ENCODE results near the gene TMEM165.

Gene TMEM165

GRCh38 chr4:55458164-55458563 is 62.4 kb downstream of the TMEM165 start:
- DNase-seq (ENCODE audit: low read depth in 2 of 2), result no peak

DNA sequence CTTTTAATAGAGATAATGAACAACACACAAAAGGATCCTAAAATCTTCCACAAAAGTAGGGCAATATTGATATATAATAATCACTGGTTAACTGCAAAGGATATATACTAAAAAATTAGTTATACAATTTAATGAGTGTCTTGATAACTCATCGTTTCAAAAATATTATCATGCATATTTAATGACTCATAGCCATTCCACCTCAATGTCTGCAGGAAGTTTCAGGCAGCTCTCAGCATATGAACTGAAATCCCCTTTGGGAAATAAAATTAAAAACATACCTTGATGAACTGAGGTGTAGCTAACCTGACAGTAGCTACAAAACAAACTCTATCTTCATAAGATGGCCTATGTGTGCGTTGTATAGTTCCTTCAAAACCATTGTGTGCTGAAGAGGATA is 62.9 kb downstream of the TMEM165 start:
- DNase-seq (ENCODE audit: low read depth in 2 of 2), result no peak

GRCh38 chr4:55466001-55466400 is 70.2 kb downstream of the TMEM165 start:
- DNase-seq (ENCODE audit: low read depth in 2 of 2), result no peak

DNA sequence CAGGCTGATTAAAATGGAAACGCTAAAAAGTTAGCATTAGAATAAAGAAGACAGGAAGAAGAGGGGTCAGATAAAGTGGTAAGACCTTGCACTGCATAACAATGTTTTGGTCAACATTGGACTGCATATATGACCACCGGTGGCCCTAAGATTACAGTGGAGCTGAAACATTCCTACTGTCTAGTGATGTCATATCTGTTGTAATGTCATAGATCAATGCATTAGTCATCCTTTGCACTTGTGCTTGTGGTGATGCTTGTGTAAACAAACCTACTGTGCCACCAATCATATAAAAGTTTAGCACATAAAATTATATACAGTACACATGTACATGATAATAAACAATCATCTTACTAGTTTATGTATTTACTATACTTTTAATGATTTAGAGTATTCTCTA is 73.0 kb downstream of the TMEM165 start:
- DNase-seq (ENCODE audit: low read depth in 2 of 2), result no peak

DNA sequence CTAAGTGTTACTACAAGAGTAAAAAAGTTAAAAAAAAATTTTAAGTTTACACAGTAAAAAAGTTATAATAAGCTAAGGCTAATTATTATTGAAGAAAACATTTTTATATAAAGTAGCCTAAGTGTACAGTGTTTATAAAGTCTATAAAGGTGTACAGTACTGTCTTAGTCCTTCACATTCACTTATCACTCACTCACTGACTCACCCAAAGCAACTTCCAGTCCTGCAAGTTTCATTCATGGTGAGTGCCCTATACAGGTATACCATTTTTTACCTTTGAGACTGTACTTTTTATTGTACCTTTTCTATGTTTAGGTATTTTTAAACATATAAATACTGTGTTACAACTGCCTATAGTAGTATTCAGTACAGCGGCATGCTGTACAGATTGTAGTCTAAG is 74.2 kb downstream of the TMEM165 start:
- DNase-seq (ENCODE audit: low read depth in 2 of 2), result no peak

All from fibroblast of skin of left quadriceps (primary cell).